Esophagus muscularis mucosa (tissue), 4 donors: ENCODE data around the gene ANKRD53. TPM values are rescaled to one million over a fixed set of nuclear protein-coding genes. Genes with fewer than 3 reads are reported as not detected.

ENCODE experiments used
- DNase-seq: peaks from one replicate; pipeline ENCODE4 v3.0.0-alpha.2; 2017; ENCODE audit errors: extremely low spot score
- H3K27ac ChIP-seq, 4 donors: fragments of 200-600 bp; sonication (generic); replicated peaks in 1 of 4; 1 replicate in 3 of 4; 2 replicates in 1 of 4; pipeline ENCODE4 v1.5.1; 2016 to 2019; ENCODE audit warnings: mild to moderate bottlenecking in 1 of 4
- H3K27me3 ChIP-seq, 4 donors: fragments of 200-600 bp; sonication (generic); one replicate each; pipeline versions ENCODE4 v1.5.1 to v1.6.0; 2016 to 2019
- H3K36me3 ChIP-seq, 4 donors: fragments of 200-600 bp; sonication (generic); one replicate each; pipeline ENCODE4 v1.5.1; 2016 to 2019
- H3K4me1 ChIP-seq, 4 donors: fragments of 200-600 bp; sonication (generic); one replicate each; pipeline ENCODE4 v1.5.1; 2016 to 2019
- H3K4me3 ChIP-seq, 4 donors: fragments of 200-600 bp; sonication (generic); 1 replicate in 2 of 4; 2 replicates in 2 of 4; pipeline ENCODE4 v1.5.1; 2016 to 2019; ENCODE audit warnings: mild to moderate bottlenecking in 4 of 4, moderate library complexity in 1 of 4
- H3K9me3 ChIP-seq, 4 donors: fragments of 200-600 bp; sonication (generic); 1 replicate in 3 of 4; 2 replicates in 1 of 4; pipeline ENCODE4 v1.5.1; 2016 to 2019
- CTCF ChIP-seq, 3 experiments: fragments of 200-600 bp in 2 of 3; fragments of 450-650 bp in 1 of 3; sonication (generic) in 2 of 3; IDR thresholded peaks; one replicate each; pipeline ENCODE4 v1.5.1; 2017 to 2019; ENCODE audit warnings: antibody characterized with exemption in 3 of 3, mild to moderate bottlenecking in 2 of 3, moderate library complexity in 1 of 3
- EP300 ChIP-seq: sonication (generic); formaldehyde crosslinking; IDR thresholded peaks from one replicate; pipeline ENCODE4 v1.6.1; 2017; ENCODE audit warnings: antibody characterized with exemption
- POLR2A ChIP-seq: fragments of 450-650 bp; IDR thresholded peaks from one replicate; pipeline ENCODE4 v1.6.1; 2017; ENCODE audit warnings: antibody characterized with exemption, moderate library complexity, mild to moderate bottlenecking, low read depth
- POLR2AphosphoS5 ChIP-seq, 2 donors: sonication (generic); formaldehyde crosslinking; IDR thresholded peaks; one replicate each; pipeline ENCODE4 v1.6.1; 2017; ENCODE audit warnings: antibody characterized with exemption in 2 of 2
- WGBS: methylation state at CpG from one replicate; pipeline ENCODE4 v1.1.5; 2018; 5-methylcytosine and 5-hydroxymethylcytosine counted together
- intact Hi-C: fragments of 100-400 bp; cut with DNase I; formaldehyde crosslinking; loops from one replicate; pipeline ENCODE4 v1.15.1; 2023
- total RNA-seq, 4 donors: library from RNA; depleted of rRNA; stranded (reverse); fragments of >200 nt; gene quantifications; one replicate each; pipeline versions ENCODE4 v1.1.0 to v1.2.1, GENCODE V29; 2016

ANKRD53 gene
- total RNA-seq, 4 donors from 2014 or later: under 0.01 to 3.2 (median 0.82) TPM

- peaks cover 15 to 32% (median 25%) of the 10 kb centered on the region in 4 donors for H3K4me1 ChIP-seq
- intact Hi-C loops: no loop called here
- H3K4me3 ChIP-seq: peak overlapping the region; percentile 54 to 69 (median 61)
- peak; percentile 90 for DNase-seq
- H3K36me3 ChIP-seq: peaks cover 0 to 7% (median 1%) of the 10 kb centered on the region in 4 donors
- H3K9me3 ChIP-seq: no peaks in the 10 kb centered on the region
- TF ChIP-seq POLR2A (no peak), POLR2AphosphoS5 (IDR thresholded peaks at IDR 0.05) (peak; percentile 50 to 80), EP300 (no peak)
- peak overlapping the region; percentile 80 to 93 (median 88) for H3K27ac ChIP-seq
- no peaks in the 10 kb centered on the region for H3K27me3 ChIP-seq
- WGBS: 38% methylated on average over 14 of the region's 14 CpGs
Observed at GRCh38 chr2:70977605-70978205, 725 bp upstream of the ANKRD53 start.

GRCh38 chr2:70979180-70979488, 704 bp downstream of the ANKRD53 start:
- Histone ChIP-seq H3K36me3 (peaks cover 0 to 13% (median 4%) of the 10 kb centered on the region in 4 donors), H3K9me3 (no peaks in the 10 kb centered on the region), H3K27me3 (no peaks in the 10 kb centered on the region), H3K4me3 (peak overlapping the region; percentile 54 to 69 (median 61)), H3K4me1 (peaks cover 15 to 32% (median 25%) of the 10 kb centered on the region in 4 donors), H3K27ac (peak overlapping the region; percentile 80 to 93 (median 88))
- WGBS: 29% methylated on average over 17 of the region's 19 CpGs
- intact Hi-C loops: no loop called here
- no peak for DNase-seq
- TF ChIP-seq POLR2A (no peak), CTCF (IDR thresholded peaks at IDR 0.05) (no peak), POLR2AphosphoS5 (IDR thresholded peaks at IDR 0.05) (no peak), EP300 (no peak)

GRCh38 chr2:70979626-70980025, 1.2 kb downstream of the ANKRD53 start:
- 92% methylated on average over 2 of the region's 9 CpGs for WGBS
- peak overlapping the region; percentile 80 to 93 (median 88) for H3K27ac ChIP-seq
- peaks cover 0 to 16% (median 4%) of the 10 kb centered on the region in 4 donors for H3K36me3 ChIP-seq
- H3K4me1 ChIP-seq: peaks cover 15 to 35% (median 26%) of the 10 kb centered on the region in 4 donors
- intact Hi-C loops: no loop called here
- H3K4me3 ChIP-seq: no peak overlapping the region
- TF ChIP-seq CTCF (IDR thresholded peaks at IDR 0.05): no peak
- TF ChIP-seq POLR2AphosphoS5 (IDR thresholded peaks at IDR 0.05): no peak
- no peak for TF ChIP-seq EP300
- TF ChIP-seq POLR2A: no peak
- H3K27me3 ChIP-seq: no peaks in the 10 kb centered on the region
- no peak for DNase-seq
- no peaks in the 10 kb centered on the region for H3K9me3 ChIP-seq

GRCh38 chr2:70981421-70981820, 3.0 kb downstream of the ANKRD53 start:
- H3K27ac ChIP-seq: no peak overlapping the region
- peaks cover 14 to 40% (median 31%) of the 10 kb centered on the region in 4 donors for H3K4me1 ChIP-seq
- no peak for DNase-seq
- peaks cover 0 to 31% (median 19%) of the 10 kb centered on the region in 4 donors for H3K36me3 ChIP-seq
- intact Hi-C loops: no loop called here
- no peak overlapping the region for H3K4me3 ChIP-seq
- no peak for TF ChIP-seq POLR2AphosphoS5 (IDR thresholded peaks at IDR 0.05)
- TF ChIP-seq POLR2A: no peak
- no peak for TF ChIP-seq EP300
- no peaks in the 10 kb centered on the region for H3K27me3 ChIP-seq
- no peaks in the 10 kb centered on the region for H3K9me3 ChIP-seq
- 88% methylated on average over 2 of the region's 2 CpGs for WGBS

- no peaks in the 10 kb centered on the region for H3K9me3 ChIP-seq
- H3K27ac ChIP-seq: no peak overlapping the region
- no peaks in the 10 kb centered on the region for H3K27me3 ChIP-seq
- TF ChIP-seq POLR2AphosphoS5 (IDR thresholded peaks at IDR 0.05): no peak
- DNase-seq: no peak
- intact Hi-C loops: no loop called here
- WGBS: 91% methylated on average over 6 of the region's 14 CpGs
- H3K4me1 ChIP-seq: peaks cover 11 to 36% (median 27%) of the 10 kb centered on the region in 4 donors
- peaks cover 6 to 38% (median 26%) of the 10 kb centered on the region in 4 donors for H3K36me3 ChIP-seq
- no peak overlapping the region for H3K4me3 ChIP-seq
Observed at GRCh38 chr2:70981866-70982810, 3.7 kb downstream of the ANKRD53 start.

- Histone ChIP-seq H3K36me3 (peaks cover 12 to 46% (median 34%) of the 10 kb centered on the region in 4 donors), H3K4me3 (no peak overlapping the region), H3K9me3 (no peaks in the 10 kb centered on the region), H3K27me3 (no peaks in the 10 kb centered on the region), H3K4me1 (peaks cover 11 to 32% (median 23%) of the 10 kb centered on the region in 4 donors), H3K27ac (no peak overlapping the region)
- intact Hi-C loops: no loop called here
- WGBS: 88% methylated on average over 3 of the region's 3 CpGs
- TF ChIP-seq CTCF (IDR thresholded peaks at IDR 0.05) (no peak), POLR2AphosphoS5 (IDR thresholded peaks at IDR 0.05) (no peak), EP300 (no peak), POLR2A (no peak)
- no peak for DNase-seq
Observed at GRCh38 chr2:70982971-70983370, 4.5 kb downstream of the ANKRD53 start.
